ENCODE results near the gene IL13RA2.

Gene IL13RA2

DNA sequence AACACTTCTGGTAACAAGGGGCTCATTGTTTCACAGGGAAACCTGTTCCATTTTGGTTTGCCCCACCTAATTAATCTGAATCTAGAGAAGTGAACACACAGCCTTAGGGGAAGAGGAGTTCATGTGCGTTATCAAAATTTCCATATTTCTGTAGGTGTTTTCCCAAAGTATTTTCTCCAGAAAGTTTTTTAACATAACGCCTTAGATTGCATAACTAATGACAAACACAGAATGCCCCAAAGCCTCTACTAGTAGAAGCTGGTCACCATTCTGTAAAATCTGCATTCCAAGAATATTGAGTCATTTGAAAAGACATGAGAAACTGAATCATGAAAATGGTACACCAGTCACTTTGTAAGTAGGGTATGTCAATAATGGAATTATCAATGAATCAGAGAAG is 41.1 kb downstream of the IL13RA2 start:
- no peak for DNase-seq

DNA sequence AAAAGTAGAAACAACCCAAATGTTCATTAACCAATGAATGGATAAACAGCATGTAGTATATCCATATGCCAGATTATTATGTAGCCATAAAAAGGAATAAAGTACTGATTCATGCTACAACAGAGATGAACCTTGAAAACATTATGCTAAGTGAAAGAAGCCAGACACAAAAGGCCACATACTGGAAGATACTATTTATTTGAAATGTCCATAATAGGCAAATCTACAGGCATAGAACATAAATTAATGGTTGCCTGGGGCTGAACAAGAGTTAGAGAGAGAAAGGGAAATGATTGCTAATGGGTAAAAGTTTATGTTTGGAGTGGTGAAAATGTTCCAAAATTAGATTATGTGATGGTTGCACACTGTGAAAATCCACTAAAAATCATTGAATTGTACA is 44.4 kb downstream of the IL13RA2 start:
- no peak for DNase-seq

DNA sequence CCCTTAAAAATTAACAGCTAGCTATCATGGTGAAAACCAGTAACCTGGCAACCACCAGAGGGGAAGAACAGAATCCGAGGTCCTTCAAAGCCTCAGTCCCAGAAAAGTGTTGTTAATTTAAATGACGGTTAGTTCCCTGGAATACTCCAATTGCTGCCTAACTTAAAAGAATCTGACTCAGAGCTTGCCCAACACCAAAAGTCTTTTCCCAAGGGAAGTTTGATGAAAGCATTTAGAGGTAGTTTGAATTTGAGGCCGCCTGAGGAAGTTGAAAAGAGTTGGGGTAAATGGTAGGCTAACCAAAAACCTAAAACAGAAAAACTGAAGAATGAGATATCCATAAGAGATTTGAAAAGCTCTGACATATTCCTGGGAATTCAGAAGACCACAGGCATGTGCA is 46.6 kb downstream of the IL13RA2 start:
- no peak for DNase-seq

DNA sequence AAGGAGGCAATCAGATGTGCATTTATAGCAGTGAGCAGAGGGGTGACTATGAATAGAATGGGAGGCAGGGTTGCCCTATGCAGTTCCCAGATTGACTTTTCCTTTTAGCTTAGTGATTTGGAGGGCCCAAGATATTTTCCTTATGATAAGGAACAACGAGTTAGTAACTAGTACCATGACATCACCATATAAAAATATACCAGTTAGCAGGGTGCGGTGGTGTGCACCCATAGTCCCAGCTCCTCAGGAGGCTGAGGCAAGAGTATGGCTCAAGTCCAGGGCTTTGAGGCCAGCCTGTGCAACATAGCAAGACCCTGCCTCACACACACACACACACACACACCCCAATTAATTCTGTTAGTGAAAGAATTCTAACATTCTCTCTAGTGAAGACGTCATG is 53.0 kb downstream of the IL13RA2 start:
- DNase-seq: no peak

DNA sequence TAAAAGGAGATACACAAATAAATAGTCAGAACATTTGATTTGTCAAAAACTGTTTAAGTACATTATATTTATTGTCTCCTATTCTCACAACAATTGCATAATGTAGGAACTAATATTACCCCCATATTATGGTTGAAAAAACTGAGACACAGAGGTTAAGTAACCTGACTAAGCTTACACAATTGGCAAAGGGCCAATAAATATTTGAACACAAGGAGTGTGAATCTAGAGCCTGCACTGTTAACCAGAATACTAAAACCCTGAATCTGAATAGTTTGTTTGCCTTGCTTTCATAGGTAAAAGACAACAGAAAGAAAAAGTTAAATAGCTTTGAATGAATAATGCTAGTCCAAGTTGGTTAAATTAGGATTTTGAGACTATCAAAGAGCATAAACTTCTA is 55.2 kb downstream of the IL13RA2 start:
- DNase-seq: no peak

DNA sequence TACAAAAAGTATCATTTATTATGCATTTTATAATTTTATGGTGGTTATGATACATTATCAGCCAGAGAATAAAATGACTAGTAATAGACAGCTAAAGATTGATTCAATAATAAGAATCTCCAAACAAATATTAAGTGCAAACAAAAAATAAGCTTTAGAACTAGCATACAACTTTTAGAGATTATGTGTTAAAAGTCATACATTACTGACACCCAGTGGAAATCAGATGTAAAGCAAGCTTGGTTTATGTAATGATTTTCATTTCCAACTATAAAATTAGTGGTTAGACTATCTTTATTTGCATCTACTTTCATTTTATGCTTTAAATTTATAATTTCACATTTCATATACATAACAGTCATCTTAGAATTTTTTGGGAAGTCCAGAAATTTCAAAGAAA is 57.7 kb downstream of the IL13RA2 start:
- no peak for DNase-seq

Measured in NCI-H1436 (cell line).